HEK293 (cell line): ENCODE data around the gene ANKRD52.
"Not testable (repeated sequence)": the region's sequence is repeated elsewhere in the genome, so short reads cannot be mapped to it uniquely, and the experiment has no call there.

Experiments
- CTCF ChIA-PET: fragments of 350-600 bp; formaldehyde crosslinking; extraction: SDS; loops from one replicate; lab custom pipeline; 2021; ENCODE audit warnings: antibody characterized with exemption; lab: Yijun Ruan, JAX
- POLR2A ChIA-PET: fragments of 300-600 bp; formaldehyde crosslinking; extraction: SDS; loops from one replicate; lab custom pipeline; 2020; ENCODE audit warnings: antibody characterized with exemption, inconsistent platforms; lab: Yijun Ruan, JAX
- H3K27ac ChIP-seq: fragments of 200-500 bp; sonication (Bioruptor generic); 2 replicates; pipeline ENCODE4 v1.5.1; 2014; ENCODE audit warnings: low read depth, low read length, control low read depth, inconsistent platforms; ENCODE audit errors: extremely low read depth
- H3K36me3 ChIP-seq, 2 experiments: fragments of 200-500 bp in 1 of 2; sonication (Bioruptor generic) in 1 of 2; 1 replicate in 1 of 2; 2 replicates in 1 of 2; pipeline ENCODE4 v1.5.1; 2014 to 2017; ENCODE audit warnings: inconsistent platforms in 2 of 2, low read length in 2 of 2; ENCODE audit not compliant: control insufficient read depth in 2 of 2, insufficient read depth in 1 of 2
- H3K4me1 ChIP-seq: fragments of 200-500 bp; sonication (Bioruptor generic); 2 replicates; pipeline ENCODE4 v1.5.1; 2014; ENCODE audit warnings: mild to moderate bottlenecking, low read length, inconsistent platforms; ENCODE audit not compliant: control insufficient read depth, insufficient read depth
- H3K4me3 ChIP-seq: 2 replicates; pipeline ENCODE4 v1.5.1; 2011; ENCODE audit warnings: low read depth, mild to moderate bottlenecking, control low read depth, low read length, moderate library complexity
- H3K9me3 ChIP-seq: fragments of 200-500 bp; sonication (Bioruptor generic); 2 replicates; pipeline ENCODE4 v1.5.1; 2014; ENCODE audit warnings: low read depth, low read length, inconsistent platforms; ENCODE audit not compliant: control insufficient read depth, insufficient read depth
- GLI2 ChIP-seq: fragments of 450-650 bp; formaldehyde crosslinking; IDR thresholded peaks from 2 replicates; pipeline ENCODE4; 2017; ENCODE audit warnings: missing biosample characterization, missing genetic modification characterization, low read depth, borderline replicate concordance
- RBAK ChIP-seq: fragments of 450-650 bp; formaldehyde crosslinking; IDR thresholded peaks from 2 replicates; pipeline ENCODE4 v1.5.1; 2016; ENCODE audit warnings: missing biosample characterization, missing genetic modification characterization
- TSHZ1 ChIP-seq: fragments of 450-650 bp; formaldehyde crosslinking; IDR thresholded peaks from 2 replicates; pipeline ENCODE4 v1.5.1; 2016; ENCODE audit warnings: missing biosample characterization, missing genetic modification characterization, borderline replicate concordance
- ZBTB1 ChIP-seq: fragments of 450-650 bp; formaldehyde crosslinking; IDR thresholded peaks from 2 replicates; pipeline ENCODE4 v1.5.1; 2016; ENCODE audit warnings: missing biosample characterization, missing genetic modification characterization
- ZBTB8A ChIP-seq: fragments of 450-650 bp; formaldehyde crosslinking; IDR thresholded peaks from 2 replicates; pipeline ENCODE4 v1.5.1; 2016; ENCODE audit warnings: missing biosample characterization, missing genetic modification characterization
- ZNF223 ChIP-seq: fragments of 450-650 bp; formaldehyde crosslinking; IDR thresholded peaks from 2 replicates; pipeline ENCODE4 v1.5.1; 2016; ENCODE audit warnings: missing biosample characterization, missing genetic modification characterization
- ZNF292 ChIP-seq: fragments of 450-650 bp; formaldehyde crosslinking; IDR thresholded peaks from 2 replicates; pipeline ENCODE4 v1.5.1; 2016; ENCODE audit warnings: low read depth, missing biosample characterization, missing genetic modification characterization, borderline replicate concordance
- ZNF354C ChIP-seq: fragments of 450-650 bp; formaldehyde crosslinking; IDR thresholded peaks from 2 replicates; pipeline ENCODE4 v1.5.1; 2016; ENCODE audit warnings: missing biosample characterization, missing genetic modification characterization, low read depth, borderline replicate concordance
- ZNF404 ChIP-seq: fragments of 450-650 bp; formaldehyde crosslinking; IDR thresholded peaks from 2 replicates; pipeline ENCODE4 v1.5.1; 2017; ENCODE audit warnings: missing biosample characterization, missing genetic modification characterization
- ZNF426 ChIP-seq: fragments of 450-650 bp; formaldehyde crosslinking; IDR thresholded peaks from 2 replicates; pipeline ENCODE4 v1.5.1; 2017; ENCODE audit warnings: missing biosample characterization, missing genetic modification characterization, mild to moderate bottlenecking, inconsistent platforms, moderate library complexity
- ZNF433 ChIP-seq: fragments of 450-650 bp; formaldehyde crosslinking; IDR thresholded peaks from 2 replicates; pipeline ENCODE4 v1.5.1; 2016; ENCODE audit warnings: missing biosample characterization, missing genetic modification characterization, low read depth
- ZNF501 ChIP-seq: fragments of 450-650 bp; formaldehyde crosslinking; IDR thresholded peaks from 2 replicates; pipeline ENCODE4 v1.5.1; 2016; ENCODE audit warnings: missing biosample characterization, missing genetic modification characterization
- ZNF510 ChIP-seq: fragments of 450-650 bp; formaldehyde crosslinking; IDR thresholded peaks from 2 replicates; pipeline ENCODE4 v1.5.1; 2018; ENCODE audit warnings: mild to moderate bottlenecking, missing genetic modification characterization, missing biosample characterization; ENCODE audit not compliant: insufficient replicate concordance
- ZNF560 ChIP-seq: fragments of 450-650 bp; formaldehyde crosslinking; IDR thresholded peaks from 2 replicates; pipeline ENCODE4 v1.5.1; 2017; ENCODE audit warnings: missing biosample characterization, missing genetic modification characterization, borderline replicate concordance
- ZNF623 ChIP-seq: fragments of 450-650 bp; formaldehyde crosslinking; IDR thresholded peaks from 2 replicates; pipeline ENCODE4 v1.5.1; 2016; ENCODE audit warnings: missing biosample characterization, missing genetic modification characterization
- ZNF664 ChIP-seq: fragments of 450-650 bp; formaldehyde crosslinking; IDR thresholded peaks from 2 replicates; pipeline ENCODE4 v1.5.1; 2016; ENCODE audit warnings: missing biosample characterization, missing genetic modification characterization
- ZNF791 ChIP-seq: fragments of 450-650 bp; formaldehyde crosslinking; IDR thresholded peaks from 2 replicates; pipeline ENCODE4 v1.5.1; 2016; ENCODE audit warnings: missing biosample characterization, missing genetic modification characterization
- ZXDB ChIP-seq: fragments of 450-650 bp; formaldehyde crosslinking; IDR thresholded peaks from 2 replicates; pipeline ENCODE4 v1.5.1; 2016; ENCODE audit warnings: missing biosample characterization, missing genetic modification characterization
- TF ChIP-seq, protein P1 (sequence below): fragments of 450-650 bp; formaldehyde crosslinking; conservative IDR thresholded peaks from 2 replicates; pipeline ENCODE4 v1.5.1; 2016; ENCODE audit warnings: low read depth, missing biosample characterization, missing genetic modification characterization
- TF ChIP-seq, protein P2 (sequence below): fragments of 450-650 bp; formaldehyde crosslinking; IDR thresholded peaks from 2 replicates; pipeline ENCODE4 v1.5.1; 2017; ENCODE audit warnings: missing biosample characterization, missing genetic modification characterization
- TF ChIP-seq, protein P3 (sequence below): fragments of 450-650 bp; formaldehyde crosslinking; conservative IDR thresholded peaks from 2 replicates; pipeline ENCODE4 v1.5.1; 2016; ENCODE audit warnings: low read depth, missing biosample characterization, missing genetic modification characterization

Gene ANKRD52

DNA sequence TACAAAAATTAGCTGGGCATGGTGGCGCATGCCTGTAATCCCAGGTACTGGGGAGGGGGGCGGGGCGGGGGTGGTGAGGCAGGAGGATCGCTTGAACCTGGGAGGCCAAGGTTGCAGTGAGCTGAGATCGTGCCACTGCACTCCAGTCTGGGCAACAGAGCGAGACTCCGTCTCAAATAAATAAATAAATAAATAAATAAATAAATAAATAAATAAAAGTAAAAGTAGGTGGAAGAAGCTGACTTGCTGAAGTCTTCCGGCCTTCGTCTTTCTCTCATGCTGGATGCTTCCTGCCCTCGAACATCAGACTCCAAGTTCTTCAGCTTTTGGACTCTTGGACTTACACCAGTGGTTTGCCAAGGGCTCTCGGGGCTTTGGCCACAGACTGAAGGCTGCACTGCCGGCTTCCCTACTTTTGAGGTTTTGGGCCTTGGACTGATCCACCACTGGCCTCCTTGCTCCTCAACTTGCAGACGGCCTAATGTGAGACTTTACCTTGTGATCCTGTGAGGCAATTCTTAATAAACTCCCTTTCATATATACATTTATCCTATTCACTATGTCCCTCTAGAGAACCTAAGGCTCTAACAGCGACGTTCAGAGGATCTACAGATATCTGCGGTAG is 8.0 kb upstream of the ANKRD52 start:
- H3K4me1 ChIP-seq, H3K9me3 ChIP-seq: not testable (repeated sequence)
- ChIA-PET CTCF (interaction anchor here (0.7 to 1.7 kb wide), 12 partner anchors 8 to 200 kb away, joined by 3 to 6 read pairs (median 4); partner anchors contain the start of gene ANKRD52), POLR2A (interaction anchor here (0.6 to 2.9 kb wide), 10 partner anchors 9 to 370 kb away, joined by 3 to 26 read pairs (median 4); partner anchors contain the start of genes ANKRD52, RNF41, SMARCC2 and ZC3H10)
- Histone ChIP-seq H3K27ac (peak overlapping the region; percentile 62; the same call in 1 of the 2 replicates), H3K4me3 (peak overlapping the region; percentile 65), H3K36me3 (peaks cover 5 to 25% of the 10 kb centered on the region in 2 experiments; a peak in 2 of 3 replicates)
- peak; percentile 70; the same call in 1 of the 2 replicates for TF ChIP-seq ZNF791 (tag by site-specific recombination)
- 0 out of 2 replicates have a peak, but pooled peaks have one; percentile 63 for TF ChIP-seq RBAK (tag by site-specific recombination)
- TF ChIP-seq ZNF433 = peak; percentile 85
- TF ChIP-seq, protein P1, sequence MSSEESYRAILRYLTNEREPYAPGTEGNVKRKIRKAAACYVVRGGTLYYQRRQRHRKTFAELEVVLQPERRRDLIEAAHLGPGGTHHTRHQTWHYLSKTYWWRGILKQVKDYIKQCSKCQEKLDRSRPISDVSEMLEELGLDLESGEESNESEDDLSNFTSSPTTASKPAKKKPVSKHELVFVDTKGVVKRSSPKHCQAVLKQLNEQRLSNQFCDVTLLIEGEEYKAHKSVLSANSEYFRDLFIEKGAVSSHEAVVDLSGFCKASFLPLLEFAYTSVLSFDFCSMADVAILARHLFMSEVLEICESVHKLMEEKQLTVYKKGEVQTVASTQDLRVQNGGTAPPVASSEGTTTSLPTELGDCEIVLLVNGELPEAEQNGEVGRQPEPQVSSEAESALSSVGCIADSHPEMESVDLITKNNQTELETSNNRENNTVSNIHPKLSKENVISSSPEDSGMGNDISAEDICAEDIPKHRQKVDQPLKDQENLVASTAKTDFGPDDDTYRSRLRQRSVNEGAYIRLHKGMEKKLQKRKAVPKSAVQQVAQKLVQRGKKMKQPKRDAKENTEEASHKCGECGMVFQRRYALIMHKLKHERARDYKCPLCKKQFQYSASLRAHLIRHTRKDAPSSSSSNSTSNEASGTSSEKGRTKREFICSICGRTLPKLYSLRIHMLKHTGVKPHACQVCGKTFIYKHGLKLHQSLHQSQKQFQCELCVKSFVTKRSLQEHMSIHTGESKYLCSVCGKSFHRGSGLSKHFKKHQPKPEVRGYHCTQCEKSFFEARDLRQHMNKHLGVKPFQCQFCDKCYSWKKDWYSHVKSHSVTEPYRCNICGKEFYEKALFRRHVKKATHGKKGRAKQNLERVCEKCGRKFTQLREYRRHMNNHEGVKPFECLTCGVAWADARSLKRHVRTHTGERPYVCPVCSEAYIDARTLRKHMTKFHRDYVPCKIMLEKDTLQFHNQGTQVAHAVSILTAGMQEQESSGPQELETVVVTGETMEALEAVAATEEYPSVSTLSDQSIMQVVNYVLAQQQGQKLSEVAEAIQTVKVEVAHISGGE (tag by site-specific recombination) = peak; percentile 79
- peak; percentile 91; the same call in 1 of the 2 replicates for TF ChIP-seq ZNF560 (tag by site-specific recombination)
- 0 out of 2 replicates have a peak, but pooled peaks have one; percentile 11 for TF ChIP-seq ZNF501 (tag by site-specific recombination)
- peak; percentile 65; the same call in 1 of the 2 replicates for TF ChIP-seq GLI2 (tag by site-specific recombination)
- TF ChIP-seq ZNF664 (tag by site-specific recombination) = peak; percentile 75; the same call in 1 of the 2 replicates
- TF ChIP-seq ZNF292 (tag by site-specific recombination) = peak; percentile 81
- peak; percentile 75 for TF ChIP-seq ZNF404 (tag by site-specific recombination)
- TF ChIP-seq, protein P2, sequence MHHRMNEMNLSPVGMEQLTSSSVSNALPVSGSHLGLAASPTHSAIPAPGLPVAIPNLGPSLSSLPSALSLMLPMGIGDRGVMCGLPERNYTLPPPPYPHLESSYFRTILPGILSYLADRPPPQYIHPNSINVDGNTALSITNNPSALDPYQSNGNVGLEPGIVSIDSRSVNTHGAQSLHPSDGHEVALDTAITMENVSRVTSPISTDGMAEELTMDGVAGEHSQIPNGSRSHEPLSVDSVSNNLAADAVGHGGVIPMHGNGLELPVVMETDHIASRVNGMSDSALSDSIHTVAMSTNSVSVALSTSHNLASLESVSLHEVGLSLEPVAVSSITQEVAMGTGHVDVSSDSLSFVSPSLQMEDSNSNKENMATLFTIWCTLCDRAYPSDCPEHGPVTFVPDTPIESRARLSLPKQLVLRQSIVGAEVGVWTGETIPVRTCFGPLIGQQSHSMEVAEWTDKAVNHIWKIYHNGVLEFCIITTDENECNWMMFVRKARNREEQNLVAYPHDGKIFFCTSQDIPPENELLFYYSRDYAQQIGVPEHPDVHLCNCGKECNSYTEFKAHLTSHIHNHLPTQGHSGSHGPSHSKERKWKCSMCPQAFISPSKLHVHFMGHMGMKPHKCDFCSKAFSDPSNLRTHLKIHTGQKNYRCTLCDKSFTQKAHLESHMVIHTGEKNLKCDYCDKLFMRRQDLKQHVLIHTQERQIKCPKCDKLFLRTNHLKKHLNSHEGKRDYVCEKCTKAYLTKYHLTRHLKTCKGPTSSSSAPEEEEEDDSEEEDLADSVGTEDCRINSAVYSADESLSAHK (tag by site-specific recombination) = peak; percentile 14; the same call in 1 of the 2 replicates
- TF ChIP-seq ZXDB = peak; percentile 50; the same call in 1 of the 2 replicates
- TF ChIP-seq TSHZ1 (tag by site-specific recombination) = peak; percentile 35; the same call in 1 of the 2 replicates
- peak; percentile 79 for TF ChIP-seq ZNF510 (tag by site-specific recombination)
- TF ChIP-seq ZNF223 (tag by site-specific recombination) = peak; percentile 69; the same call in 1 of the 2 replicates
- peak; percentile 16; the same call in 1 of the 2 replicates for TF ChIP-seq ZBTB1 (tag by site-specific recombination)
- TF ChIP-seq ZNF354C (tag by site-specific recombination) = 0 out of 2 replicates have a peak, but pooled peaks have one; percentile 63
- peak; percentile 83 for TF ChIP-seq ZNF623 (tag by site-specific recombination)
- TF ChIP-seq, protein P3, sequence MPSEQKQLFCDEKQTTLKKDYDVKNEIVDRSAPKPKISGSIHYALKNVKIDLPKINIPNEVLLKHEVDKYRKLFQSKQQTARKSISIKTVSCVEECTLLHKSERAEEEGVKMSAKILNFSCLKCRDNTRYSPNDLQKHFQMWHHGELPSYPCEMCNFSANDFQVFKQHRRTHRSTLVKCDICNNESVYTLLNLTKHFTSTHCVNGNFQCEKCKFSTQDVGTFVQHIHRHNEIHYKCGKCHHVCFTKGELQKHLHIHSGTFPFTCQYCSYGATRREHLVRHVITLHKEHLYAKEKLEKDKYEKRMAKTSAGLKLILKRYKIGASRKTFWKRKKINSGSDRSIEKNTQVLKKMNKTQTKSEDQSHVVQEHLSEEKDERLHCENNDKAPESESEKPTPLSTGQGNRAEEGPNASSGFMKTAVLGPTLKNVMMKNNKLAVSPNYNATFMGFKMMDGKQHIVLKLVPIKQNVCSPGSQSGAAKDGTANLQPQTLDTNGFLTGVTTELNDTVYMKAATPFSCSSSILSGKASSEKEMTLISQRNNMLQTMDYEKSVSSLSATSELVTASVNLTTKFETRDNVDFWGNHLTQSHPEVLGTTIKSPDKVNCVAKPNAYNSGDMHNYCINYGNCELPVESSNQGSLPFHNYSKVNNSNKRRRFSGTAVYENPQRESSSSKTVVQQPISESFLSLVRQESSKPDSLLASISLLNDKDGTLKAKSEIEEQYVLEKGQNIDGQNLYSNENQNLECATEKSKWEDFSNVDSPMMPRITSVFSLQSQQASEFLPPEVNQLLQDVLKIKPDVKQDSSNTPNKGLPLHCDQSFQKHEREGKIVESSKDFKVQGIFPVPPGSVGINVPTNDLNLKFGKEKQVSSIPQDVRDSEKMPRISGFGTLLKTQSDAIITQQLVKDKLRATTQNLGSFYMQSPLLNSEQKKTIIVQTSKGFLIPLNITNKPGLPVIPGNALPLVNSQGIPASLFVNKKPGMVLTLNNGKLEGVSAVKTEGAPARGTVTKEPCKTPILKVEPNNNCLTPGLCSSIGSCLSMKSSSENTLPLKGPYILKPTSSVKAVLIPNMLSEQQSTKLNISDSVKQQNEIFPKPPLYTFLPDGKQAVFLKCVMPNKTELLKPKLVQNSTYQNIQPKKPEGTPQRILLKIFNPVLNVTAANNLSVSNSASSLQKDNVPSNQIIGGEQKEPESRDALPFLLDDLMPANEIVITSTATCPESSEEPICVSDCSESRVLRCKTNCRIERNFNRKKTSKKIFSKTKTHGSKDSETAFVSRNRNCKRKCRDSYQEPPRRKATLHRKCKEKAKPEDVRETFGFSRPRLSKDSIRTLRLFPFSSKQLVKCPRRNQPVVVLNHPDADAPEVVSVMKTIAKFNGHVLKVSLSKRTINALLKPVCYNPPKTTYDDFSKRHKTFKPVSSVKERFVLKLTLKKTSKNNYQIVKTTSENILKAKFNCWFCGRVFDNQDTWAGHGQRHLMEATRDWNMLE (tag by site-specific recombination) = peak; percentile 93
- TF ChIP-seq ZNF426 = peak; percentile 94
- peak; percentile 74 for TF ChIP-seq ZBTB8A (tag by site-specific recombination)
